Right forelimb (tissue), 1 donor: ENCODE measurements around the gene ENPP7.

Source experiments
- DNase-seq: peaks from one replicate; pipeline ENCODE4 v3.0.0-alpha.2; 2018

ENPP7 gene

DNA sequence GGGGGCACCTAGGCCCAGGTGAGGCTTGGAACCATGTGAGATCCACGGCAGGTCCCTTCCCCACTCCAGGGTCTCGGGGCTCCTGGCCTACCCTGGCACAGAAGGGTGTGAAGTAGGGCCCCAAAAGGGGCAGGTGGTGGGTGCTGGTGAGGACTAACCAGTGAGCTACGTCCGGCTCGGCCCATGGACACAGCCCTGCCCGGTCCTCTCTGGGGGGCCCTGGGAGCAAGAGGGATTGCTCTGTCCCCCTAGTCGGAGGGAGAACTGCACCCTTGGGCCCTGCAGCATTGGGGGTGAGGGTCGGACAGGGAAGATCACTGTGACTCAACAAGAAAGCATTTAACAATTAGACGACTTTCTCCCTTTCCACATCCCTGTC is 2.9 kb downstream of the ENPP7 start:
- DNase-seq, result no peak

DNA sequence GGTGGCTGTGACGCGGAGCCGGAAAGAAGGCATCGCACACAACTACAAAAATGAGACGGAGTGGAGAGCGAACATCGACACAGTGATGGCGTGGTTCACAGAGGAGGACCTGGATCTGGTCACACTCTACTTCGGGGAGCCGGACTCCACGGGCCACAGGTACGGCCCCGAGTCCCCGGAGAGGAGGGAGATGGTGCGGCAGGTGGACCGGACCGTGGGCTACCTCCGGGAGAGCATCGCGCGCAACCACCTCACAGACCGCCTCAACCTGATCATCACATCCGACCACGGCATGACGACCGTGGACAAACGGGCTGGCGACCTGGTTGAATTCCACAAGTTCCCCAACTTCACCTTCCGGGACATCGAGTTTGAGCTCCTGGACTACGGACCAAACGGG is 4.4 kb downstream of the ENPP7 start:
- no peak for DNase-seq

DNA sequence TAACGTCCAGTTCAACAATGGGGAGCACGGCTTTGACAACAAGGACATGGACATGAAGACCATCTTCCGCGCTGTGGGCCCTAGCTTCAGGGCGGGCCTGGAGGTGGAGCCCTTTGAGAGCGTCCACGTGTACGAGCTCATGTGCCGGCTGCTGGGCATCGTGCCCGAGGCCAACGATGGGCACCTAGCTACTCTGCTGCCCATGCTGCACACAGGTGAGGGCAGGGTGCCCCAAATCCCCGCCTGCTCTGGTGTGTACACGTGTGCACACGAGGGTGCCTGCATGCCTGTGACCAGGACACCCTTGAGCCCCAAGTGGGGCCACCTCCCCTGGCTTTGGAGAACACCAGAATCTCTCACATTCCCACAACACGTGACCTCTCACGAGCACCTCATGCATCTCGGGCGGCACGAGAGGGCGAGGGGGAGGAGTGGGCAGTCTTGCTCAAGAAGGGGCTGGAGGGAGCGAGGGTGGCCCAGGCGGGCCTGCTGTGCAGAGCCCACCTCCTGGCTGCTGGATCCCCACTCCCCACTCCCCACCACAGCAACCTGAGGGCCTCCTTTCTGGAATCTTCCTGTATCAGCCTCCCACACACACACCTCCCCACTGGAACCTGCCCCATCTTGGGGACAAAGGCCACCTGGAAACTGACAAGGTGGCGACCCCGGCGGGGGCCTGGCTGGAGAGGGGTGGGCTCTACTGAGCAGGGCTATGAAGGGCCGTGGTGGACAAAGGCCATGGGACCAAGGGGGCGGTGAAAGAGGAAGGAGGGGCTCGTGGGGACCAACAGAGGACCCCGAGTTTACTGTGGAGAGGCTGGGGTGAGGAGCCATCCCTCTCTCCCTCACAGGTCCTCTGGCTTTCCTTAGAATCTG is 6.5 kb downstream of the ENPP7 start:
- DNase-seq, result no peak

DNA sequence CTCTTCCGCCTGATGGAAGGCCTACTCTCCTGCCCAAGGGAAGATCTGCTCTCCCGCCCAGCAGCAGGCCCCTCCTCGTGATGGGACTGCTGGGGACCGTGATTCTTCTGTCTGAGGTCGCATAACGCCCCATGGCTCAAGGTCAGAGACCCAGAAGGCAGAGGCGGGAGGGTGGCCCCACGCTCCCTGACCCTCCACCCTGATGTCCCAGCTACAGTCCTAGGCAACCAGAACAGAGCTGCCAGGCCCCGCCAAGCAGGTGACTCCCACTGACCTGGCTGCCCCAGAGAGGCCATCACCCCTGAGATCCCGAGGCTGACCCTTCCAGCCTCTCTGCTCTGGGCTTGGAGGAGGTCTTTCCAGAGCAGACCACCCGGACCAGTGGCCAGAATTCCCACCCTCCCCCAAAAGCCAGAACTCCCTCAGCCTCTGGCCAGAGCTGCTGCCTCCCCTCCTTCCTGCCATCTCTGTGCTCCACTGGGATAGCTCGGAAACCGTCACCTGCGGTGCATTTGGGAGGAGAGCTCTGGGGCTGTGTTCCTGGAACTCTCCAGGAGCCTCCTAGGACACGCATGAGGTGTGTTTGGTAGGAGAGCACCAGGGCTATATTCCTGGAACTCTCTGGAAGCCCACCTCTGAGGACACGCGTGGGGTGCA is 7.3 kb downstream of the ENPP7 start:
- no peak for DNase-seq

DNA sequence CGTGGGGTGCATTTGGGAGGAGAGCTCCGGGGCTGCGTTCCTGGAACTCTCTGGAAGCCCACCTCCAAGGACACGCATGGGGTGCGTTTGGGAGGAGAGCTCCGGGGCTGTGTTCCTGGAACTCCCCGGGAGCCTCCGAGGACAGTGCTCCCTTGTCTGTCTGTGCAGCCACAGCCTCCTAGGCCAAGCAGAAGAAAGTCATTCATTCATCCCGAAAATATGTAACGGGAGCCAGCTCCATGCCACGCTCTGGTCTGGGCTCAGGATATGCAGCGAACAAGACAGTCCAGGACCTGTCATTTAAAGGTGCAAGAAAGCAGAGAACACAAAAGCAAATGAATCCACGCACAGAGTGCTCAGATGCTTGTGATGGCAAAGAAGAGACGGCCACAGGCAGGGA is 7.9 kb downstream of the ENPP7 start:
- no peak for DNase-seq

DNA sequence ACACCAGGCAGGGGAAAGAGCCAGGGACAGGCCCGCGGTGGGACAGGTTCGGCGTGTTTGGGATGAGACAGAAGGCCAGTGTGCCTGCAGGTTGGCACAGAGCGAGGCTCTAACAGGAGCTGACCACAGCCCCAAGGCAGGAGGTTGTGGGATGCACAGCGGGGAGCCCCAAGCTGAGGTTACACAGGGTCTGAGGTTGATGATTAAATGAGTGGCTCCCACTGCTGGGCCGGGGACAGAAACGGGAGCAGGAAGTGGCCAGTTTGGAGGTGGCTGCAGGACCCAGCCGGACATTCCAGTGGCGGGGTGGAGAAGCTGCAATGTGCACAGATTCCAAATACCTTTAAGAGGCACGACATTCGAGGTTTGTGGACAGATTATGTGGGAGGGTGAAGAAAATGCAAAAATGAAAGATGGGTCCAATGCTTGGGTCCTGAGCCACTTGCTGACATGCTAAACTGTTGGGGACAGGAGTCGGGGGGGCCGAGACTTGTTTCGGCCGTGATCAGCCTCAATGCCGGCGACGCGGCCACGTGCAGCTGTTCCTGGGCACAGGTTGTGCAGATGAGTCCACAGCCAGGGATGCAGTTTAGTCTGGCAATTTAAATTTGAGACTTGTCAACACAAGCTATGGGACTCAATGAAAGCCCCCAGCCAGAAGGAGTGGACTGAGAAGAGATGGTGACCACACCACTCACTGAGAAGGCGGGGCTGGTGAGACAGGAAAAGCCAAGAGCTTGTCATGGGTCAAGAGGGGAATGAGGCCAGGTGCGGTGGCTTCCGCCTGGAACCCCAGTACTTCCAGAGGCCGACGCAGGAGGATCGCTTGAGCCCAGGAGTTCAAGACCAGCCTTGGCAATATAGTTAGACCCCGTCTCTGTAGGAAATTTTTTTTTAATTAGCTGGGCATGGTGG is 8.7 kb downstream of the ENPP7 start:
- DNase-seq, result no peak

DNA sequence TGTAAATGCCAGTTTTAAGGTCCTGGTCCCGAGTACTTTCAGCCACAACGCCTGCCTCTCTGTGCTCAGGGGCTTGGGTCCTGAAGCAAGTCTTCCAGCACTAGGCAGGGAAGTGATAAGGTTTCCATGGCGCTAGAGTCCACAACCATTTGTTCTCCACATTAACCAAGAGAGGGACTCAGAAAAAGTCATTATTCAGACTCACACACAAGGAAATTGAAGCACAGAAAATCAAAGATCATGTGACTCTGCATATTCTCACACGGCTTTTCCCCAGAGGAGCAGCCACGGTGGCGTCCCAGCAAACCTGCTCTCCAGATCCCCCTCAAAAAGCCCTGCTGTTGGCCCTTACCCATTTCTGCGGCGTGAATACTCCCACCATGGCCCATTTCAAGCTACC is 9.7 kb downstream of the ENPP7 start:
- DNase-seq, result no peak

DNA sequence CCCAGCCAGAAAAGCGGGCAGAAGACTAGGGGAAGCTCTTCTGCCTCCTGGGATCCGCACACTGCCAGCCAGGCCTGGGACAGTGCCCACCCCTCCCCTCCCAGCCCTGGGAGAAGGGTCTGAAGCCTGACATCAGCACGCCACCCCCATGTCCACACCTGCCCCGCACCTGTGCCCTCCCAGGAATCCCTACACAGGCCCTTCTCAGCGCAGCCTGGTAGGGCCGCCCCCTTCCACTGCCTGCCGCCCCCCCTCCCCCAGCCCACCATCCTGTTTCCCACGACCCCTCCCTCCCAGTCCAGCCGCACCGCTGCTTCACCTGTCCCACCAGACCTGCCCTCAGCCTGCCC is 10.6 kb downstream of the ENPP7 start:
- no peak for DNase-seq

DNA sequence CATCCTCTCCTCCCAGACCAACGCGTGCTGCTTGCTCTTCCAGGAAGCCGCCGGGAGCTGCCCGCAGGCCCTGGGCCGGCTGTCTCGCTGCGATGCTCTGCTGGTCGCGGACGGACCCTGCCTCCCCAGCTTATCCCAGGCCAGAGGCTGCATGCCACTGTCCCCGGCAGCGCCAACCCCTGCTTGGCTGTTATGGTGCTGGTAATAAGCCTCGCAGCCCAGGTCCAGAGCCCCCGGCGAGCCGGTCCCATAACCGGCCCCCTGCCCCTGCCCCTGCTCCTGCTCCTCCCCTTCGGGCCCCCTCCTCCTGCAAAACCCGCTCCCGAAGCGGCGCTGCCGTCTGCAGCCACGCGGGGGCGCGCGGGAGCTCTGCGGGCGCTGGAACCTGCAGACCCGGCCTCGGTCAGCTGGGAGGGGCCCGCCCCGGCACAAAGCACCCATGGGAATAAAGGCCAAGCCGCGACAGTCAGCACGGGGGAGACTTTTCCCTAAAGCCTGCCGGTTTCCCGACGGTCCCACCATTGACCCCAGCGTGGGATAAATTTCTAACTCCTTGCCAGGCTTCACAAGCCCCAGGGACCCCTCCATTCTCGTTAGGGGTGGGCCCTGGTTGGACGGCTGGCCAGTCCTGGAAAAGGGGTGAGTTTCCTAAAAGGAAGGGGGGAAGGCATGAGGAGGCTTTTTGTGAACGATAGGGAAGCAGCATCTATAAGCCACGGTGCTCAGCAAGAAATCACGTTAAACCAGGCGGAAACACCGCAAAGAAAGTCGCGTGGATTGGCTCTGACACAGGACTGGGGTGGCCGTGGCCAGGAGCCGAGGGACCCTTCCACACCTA is 11.2 kb downstream of the ENPP7 start:
- peak; percentile 88 for DNase-seq

DNA sequence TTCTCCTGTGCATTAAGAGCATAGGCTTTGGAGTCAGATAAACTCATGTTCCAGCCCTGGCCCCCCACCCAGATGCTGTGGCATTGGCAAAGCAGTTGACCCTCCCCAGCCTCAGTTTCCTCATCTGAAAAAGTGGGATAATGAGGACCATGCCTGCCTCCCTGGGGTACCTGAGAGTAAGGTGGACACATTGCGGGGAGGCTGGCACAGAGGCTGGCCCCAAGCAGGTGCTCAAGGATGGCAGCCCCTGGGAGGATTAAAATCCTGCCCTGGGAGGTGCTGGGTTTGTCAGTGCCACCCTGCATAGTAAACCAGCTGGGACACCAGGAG is 11.8 kb downstream of the ENPP7 start:
- DNase-seq, result no peak

DNA sequence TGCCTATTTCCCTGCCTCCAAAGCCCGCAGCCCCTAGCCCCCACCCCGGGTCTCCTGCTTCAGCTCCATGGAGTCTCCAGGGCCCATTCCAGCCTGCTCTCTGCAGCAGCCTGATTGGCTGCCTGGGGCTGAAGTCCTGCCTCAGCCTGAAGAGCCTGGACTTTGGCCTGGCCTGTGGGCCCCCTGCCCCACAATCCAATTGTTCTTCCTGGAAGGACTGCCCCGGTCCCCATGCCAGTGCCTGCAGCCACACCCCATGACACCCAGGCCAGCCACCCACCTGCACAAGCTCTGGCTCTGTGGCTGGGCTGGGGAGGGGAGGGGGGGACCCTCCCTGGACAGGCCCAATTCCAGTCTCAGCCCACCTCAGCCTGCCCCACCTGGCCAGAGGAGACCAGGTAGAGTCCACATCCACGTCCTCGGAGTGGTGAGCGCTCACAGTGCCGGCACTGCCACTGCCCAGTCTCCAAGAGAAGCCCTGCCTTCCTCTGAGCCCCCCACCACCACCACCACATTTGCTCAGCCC is 12.3 kb downstream of the ENPP7 start:
- no peak for DNase-seq

DNA sequence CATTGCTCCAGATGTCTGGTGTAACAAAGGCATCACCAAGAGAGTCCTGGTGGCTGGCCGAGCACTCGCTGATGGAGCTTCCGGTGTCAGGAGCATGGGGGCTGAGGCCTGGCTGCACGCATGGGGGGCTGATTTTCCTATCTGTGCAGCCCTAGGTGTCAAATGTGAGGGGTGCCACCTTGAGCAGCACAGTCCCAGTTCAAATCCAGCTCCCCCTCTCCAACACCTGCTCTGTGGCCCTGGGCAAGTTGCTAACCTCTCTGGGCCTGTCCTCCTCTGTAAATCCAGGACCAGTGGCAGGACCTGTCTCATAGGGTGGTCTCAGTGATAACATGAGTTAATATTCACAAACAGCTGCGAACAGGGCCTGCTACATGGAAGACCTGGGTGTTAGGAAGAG is 12.9 kb downstream of the ENPP7 start:
- no peak for DNase-seq

DNA sequence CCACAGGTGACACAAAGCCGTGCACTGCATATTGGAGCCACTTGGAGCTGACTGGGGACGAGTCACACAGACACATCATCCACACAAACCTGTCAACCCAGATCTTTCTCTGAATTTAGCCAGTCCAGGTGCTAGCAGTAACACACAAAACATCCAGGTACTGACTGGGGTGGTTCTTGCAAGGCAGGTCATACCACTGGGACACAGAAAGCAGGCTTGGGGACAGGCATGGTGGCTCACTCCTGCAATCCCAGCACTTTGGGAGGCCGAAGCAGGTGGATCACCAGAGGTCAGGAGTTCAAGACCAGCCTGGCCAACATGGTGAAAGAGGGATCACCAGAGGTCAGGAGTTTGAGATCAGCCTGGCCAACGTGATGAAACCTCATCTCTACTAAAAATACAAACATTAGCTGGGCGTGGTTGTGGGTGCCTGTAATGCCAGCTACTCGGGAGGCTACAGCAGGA is 14.9 kb downstream of the ENPP7 start:
- DNase-seq, result no peak

DNA sequence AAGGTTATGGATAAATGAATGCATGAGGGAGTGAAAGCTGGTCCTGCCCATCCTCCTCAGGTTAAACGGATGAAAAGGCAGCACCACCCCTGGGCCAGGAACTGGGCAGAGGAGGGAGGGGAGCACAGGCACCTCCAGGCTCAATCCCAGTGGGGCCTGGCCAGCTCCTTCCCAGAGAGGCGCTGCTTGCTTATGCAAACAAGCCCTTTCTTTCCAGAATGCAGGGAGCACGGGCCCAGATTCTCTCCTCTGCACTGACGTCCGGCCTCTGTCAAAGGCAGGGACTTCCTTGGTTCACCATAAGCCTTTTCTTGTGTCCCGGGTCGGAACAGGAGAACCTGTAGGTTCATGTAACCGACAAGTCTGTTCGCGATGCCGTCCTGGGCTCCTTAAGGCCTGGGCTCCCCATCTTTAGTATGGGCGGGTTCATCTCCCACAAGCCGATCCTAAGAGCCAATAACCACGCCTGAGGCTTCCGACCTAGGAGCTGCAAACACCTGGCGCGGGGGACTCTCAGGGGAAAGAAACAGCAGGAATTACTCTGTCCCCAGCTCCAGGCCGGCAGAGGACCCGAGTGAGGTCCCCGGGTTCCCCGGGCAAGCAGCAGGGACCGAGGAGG is 16.3 kb downstream of the ENPP7 start:
- DNase-seq, result no peak

DNA sequence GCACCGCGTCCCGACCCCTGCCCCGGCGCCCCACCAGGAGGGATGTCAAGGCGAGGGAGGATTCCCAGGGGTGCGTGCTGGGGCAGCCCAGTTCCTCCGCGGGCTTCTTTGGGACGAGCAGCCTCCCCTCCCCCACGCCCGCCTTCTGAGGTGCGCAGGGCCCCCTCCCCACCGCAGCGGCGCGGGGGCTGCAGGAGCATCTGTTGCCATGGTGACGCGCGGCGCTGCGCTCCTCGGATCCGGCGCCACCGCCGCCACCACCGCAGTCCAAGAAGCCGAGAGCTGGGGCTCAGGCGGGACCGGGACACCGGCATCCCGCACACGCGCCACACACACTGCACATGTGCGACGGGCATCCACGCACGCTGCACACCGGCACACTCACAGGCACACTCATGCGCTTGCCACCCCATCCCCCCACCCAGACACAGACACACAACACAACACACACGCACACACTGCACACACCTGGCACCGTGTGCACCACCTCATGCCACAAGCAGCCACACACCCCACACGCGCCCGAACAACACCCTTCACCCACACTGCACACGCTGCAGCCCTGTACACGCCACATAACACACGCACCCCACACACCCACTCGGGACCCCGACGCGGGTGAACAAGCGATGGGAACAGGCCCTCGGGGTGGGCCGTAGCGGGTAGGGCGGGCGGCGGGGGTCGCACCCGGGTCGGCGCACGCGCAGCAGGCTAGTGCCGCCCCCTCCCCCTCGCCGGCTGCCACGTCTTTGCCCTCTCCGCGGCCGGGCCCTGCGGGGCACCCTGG is 17.0 kb downstream of the ENPP7 start:
- no peak for DNase-seq

DNA sequence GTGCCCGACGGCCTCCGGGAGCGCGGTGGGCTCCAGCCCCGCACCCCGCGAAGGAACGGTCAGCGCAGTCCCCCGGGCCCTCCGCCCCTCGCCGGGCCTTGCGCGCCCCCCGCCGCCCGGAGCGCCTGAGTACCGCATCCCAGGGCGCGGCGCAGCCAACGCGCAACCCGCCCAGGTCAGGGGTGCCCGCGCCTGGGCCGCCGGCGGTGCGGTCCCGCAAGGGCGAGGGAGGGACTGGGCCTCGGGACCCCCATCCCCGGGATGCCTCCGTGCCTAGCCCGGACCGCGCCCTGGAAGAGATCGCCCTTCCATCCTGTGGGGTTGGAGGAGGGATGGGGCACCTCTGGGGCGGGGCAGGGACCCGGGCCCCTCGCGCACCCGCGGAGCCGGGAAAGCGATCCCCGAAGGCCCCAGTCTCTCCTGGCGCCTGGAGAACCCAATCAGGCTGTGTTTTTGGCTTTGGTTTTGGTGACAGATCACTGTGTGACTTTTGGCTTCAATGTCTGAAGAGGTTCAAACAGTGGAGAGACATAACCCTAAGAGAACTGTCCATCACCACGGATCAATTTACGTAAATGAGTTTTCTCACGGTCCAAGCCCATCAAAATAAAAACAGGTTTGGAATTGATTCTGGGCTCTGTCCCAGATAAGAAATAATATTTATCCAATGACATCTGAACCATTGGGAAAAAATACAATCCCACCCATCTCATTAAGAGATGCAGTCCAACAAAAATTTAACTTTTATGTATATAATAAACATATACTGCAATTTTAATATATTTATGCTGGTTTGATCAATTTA is 17.8 kb downstream of the ENPP7 start:
- DNase-seq, result no peak

DNA sequence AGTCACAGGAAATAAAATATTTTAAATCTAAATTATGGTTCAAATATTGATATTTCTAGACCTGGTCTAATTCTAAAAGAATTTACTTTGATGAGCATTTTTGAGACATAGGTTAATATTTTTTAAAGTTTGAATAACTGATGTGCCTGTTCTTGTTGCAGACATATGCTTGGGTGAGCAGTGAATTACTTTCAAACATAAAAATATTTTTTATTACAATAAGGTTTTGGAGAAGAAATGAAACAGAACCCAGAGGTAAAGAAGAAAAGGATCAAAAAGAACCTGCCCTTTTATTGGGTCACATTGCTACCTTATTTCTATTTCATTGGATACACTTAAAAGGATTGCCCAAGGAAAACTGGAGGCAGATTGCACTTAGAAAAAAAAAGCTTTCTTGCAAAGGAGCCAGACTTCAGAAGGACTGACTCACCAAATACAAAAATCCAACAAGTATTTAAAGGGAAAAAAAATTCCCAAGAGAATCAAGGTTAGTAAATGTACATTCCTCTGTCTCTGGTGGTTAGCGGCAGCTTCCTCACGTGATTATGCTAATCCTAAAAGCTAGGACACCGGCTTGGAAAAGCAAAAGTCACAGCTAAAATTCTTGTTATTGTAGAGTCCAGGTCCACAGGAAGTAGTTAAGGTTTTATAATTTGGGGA is 18.5 kb downstream of the ENPP7 start:
- DNase-seq, result no peak

DNA sequence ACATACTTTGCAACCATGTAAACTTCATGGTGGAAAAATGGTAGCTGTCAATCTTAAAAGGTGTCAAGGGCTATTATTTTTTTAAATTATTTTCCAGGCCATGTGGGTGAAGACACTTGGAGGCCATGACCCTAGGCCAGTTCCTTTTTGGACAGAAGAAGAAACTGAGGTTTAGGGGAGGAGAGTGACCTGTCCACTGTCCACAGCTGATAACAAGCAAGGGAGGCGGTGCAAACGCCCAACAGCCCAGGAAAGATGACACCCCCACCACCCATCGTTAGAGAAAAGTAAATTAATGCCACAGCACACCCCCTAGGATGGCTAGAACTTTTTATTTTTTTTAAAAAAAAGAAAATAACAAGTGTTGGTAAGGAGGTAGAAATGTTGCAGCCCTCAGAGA is 19.2 kb downstream of the ENPP7 start:
- DNase-seq, result no peak

DNA sequence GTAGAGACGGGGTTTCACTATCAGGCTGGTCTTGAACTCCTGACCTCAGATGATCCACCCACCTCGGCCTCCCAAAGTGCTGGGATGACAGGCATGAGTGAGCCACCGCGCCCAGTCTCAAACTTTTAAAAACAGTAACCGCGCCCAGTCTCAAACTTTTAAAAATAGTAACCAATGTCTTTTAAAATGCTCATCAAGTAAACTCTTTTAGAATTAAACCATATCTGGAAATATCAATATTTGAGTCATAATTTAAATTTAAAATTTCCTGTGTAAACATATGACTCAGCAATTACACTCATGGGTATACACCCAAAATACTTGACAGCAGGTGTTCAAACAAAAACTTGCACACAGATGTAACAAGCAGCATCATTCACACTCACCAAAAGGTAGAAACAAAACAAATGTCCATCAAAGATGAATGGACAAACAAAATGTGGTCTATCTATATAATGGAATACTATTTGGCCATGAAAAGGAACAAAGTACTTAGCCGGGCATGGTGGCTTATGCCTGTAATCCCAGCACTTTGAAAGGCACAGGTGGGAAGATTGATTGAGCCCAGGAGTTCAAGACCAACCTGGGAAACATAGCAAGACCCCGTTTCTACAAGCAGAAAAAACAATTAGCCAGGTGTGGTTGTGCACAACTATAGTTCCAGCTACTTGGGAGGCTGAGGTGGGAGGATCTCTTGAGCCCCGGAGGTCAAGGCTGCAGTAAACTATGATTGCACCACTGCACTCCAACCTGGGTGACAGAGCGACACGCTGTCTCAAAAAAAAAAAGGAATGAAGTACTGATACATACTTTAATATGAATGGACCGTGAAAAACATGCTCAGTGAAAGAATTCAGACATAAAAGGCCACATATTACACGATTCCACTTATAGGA is 20.2 kb downstream of the ENPP7 start:
- DNase-seq, result no peak
